H1 (cell line): Measurements from ENCODE around the gene ALAS1. TPM values are rescaled to one million over a fixed set of nuclear protein-coding genes. Genes with fewer than 3 reads are reported as not detected.

ENCODE experiments used
- CTCF ChIA-PET: fragments of 300-600 bp; sonication (Branson Sonifier 250); formaldehyde crosslinking; loops from one replicate; lab custom pipeline; 2021; ENCODE audit not compliant: partially characterized antibody; lab: Charles Lee
- POLR2A ChIA-PET: fragments of 300-600 bp; sonication (Branson Sonifier 250); formaldehyde crosslinking; loops from one replicate; lab custom pipeline; 2021; ENCODE audit warnings: inconsistent platforms; ENCODE audit not compliant: partially characterized antibody; lab: Charles Lee
- DNase-seq, 2 experiments: peaks; one replicate each; pipeline versions ENCODE4 v3.0.0 to v3.0.0-alpha.2; 2010 to 2022; ENCODE audit warnings: low spot score in 2 of 2, low read depth in 1 of 2, mixed read lengths in 1 of 2
- FAIRE-seq: peaks from 2 replicates; lab custom pipeline; 2011; peaks lifted over from hg19 to GRCh38; lab: Jason Lieb, UNC
- H2AFZ ChIP-seq: 2 replicates; pipeline ENCODE4 v1.8.1; 2012; ENCODE audit warnings: low read length, inconsistent platforms
- H2AK5ac ChIP-seq: 2 replicates; pipeline ENCODE4 v1.6.1; 2013; ENCODE audit warnings: low read depth, low read length
- H2BK120ac ChIP-seq: replicated peaks from 2 replicates; pipeline ENCODE3; 2013; ENCODE audit warnings: low read depth, low read length, inconsistent platforms
- H2BK12ac ChIP-seq: 2 replicates; pipeline ENCODE4 v1.6.1; 2013; ENCODE audit warnings: low read depth, low read length
- H2BK15ac ChIP-seq: 2 replicates; pipeline ENCODE4 v1.6.1; 2013; ENCODE audit warnings: low read length
- H2BK20ac ChIP-seq: 2 replicates; pipeline ENCODE4 v1.6.1; 2013; ENCODE audit warnings: low read length
- H2BK5ac ChIP-seq: 2 replicates; pipeline ENCODE4 v1.6.1; 2013; ENCODE audit warnings: low read depth, low read length
- H3K14ac ChIP-seq: 2 replicates; pipeline ENCODE4 v1.6.1; 2013; ENCODE audit warnings: inconsistent platforms; ENCODE audit not compliant: insufficient read length
- H3K18ac ChIP-seq: 2 replicates; pipeline ENCODE4 v1.6.1; 2013; ENCODE audit warnings: low read length; ENCODE audit errors: extremely low read depth
- H3K23ac ChIP-seq: 2 replicates; pipeline ENCODE4 v1.6.1; 2013; ENCODE audit warnings: inconsistent platforms; ENCODE audit not compliant: insufficient read length
- H3K23me2 ChIP-seq: 2 replicates; pipeline ENCODE4 v1.6.1; 2013; ENCODE audit warnings: low read depth, low read length
- H3K27ac ChIP-seq: 2 replicates; pipeline ENCODE4 v1.6.1; 2011; ENCODE audit warnings: low read depth, low read length, inconsistent platforms
- H3K27me3 ChIP-seq, 4 experiments: replicated peaks in 1 of 4; 1 replicate in 1 of 4; 2 replicates in 3 of 4; pipeline versions ENCODE4 v1.6.1 to v1.8.1; 2011 to 2013; ENCODE audit warnings: low read length in 3 of 4, mild to moderate bottlenecking in 3 of 4, inconsistent platforms in 2 of 4, mixed read lengths in 2 of 4, moderate library complexity in 1 of 4; ENCODE audit not compliant: control insufficient read depth in 3 of 4, insufficient read depth in 3 of 4; ENCODE audit errors: extremely low read depth in 1 of 4
- H3K36me3 ChIP-seq, 4 experiments: 2 replicates each; pipeline versions ENCODE4 v1.6.1 to v1.8.1; 2011 to 2013; ENCODE audit warnings: mild to moderate bottlenecking in 4 of 4, low read length in 3 of 4, moderate library complexity in 2 of 4, control low read depth in 1 of 4, inconsistent platforms in 1 of 4; ENCODE audit not compliant: insufficient read depth in 4 of 4, control insufficient read depth in 2 of 4
- H3K4ac ChIP-seq: replicated peaks from 2 replicates; pipeline ENCODE3; 2013; ENCODE audit warnings: low read length, low read depth, mixed read lengths, inconsistent platforms; ENCODE audit not compliant: insufficient read length
- H3K4me1 ChIP-seq, 4 experiments: replicated peaks in 1 of 4; 1 replicate in 1 of 4; 2 replicates in 3 of 4; pipeline versions ENCODE4 v1.6.1 to v1.8.1; 2011 to 2013; ENCODE audit warnings: low read length in 3 of 4, inconsistent platforms in 2 of 4, mixed read lengths in 1 of 4; ENCODE audit not compliant: insufficient read depth in 4 of 4, control insufficient read depth in 3 of 4
- H3K4me2 ChIP-seq, 2 experiments: 2 replicates each; pipeline versions ENCODE4 v1.6.1 to v1.8.1; 2011 to 2013; ENCODE audit warnings: low read depth in 2 of 2, low read length in 2 of 2, control low read depth in 1 of 2, inconsistent platforms in 1 of 2, mild to moderate bottlenecking in 1 of 2; ENCODE audit not compliant: insufficient read depth in 1 of 2
- H3K4me3 ChIP-seq, 4 experiments: fragments of 200-600, 300-600 bp in 1 of 4; sonication (generic), shearing (Covaris generic), sonication (Bioruptor Twin) in 1 of 4; 2 replicates each; pipeline versions ENCODE4 v1.5.1 to v1.8.1; 2011 to 2016; ENCODE audit warnings: low read length in 4 of 4, low read depth in 3 of 4, control low read depth in 2 of 4, inconsistent platforms in 2 of 4, mild to moderate bottlenecking in 2 of 4, mixed read lengths in 1 of 4, moderate library complexity in 1 of 4; ENCODE audit not compliant: insufficient read depth in 2 of 4; ENCODE audit errors: extremely low read depth in 1 of 4
- H3K56ac ChIP-seq: replicated peaks from 2 replicates; pipeline ENCODE3; 2013; ENCODE audit warnings: low read depth, mild to moderate bottlenecking, mixed read lengths, low read length, inconsistent platforms; ENCODE audit not compliant: insufficient read length
- H3K79me1 ChIP-seq: 2 replicates; pipeline ENCODE4 v1.6.1; 2013; ENCODE audit warnings: low read depth, low read length, control low read depth
- H3K79me2 ChIP-seq, 2 experiments: 2 replicates each; pipeline versions ENCODE4 v1.6.1 to v1.8.1; 2012 to 2013; ENCODE audit warnings: low read length in 2 of 2, mild to moderate bottlenecking in 2 of 2, inconsistent platforms in 1 of 2; ENCODE audit not compliant: insufficient read depth in 2 of 2, control insufficient read depth in 1 of 2
- H3K9ac ChIP-seq, 4 experiments: replicated peaks in 1 of 4; 1 replicate in 1 of 4; 2 replicates in 3 of 4; pipeline versions ENCODE4 v1.6.1 to v1.8.1; 2011 to 2013; ENCODE audit warnings: low read depth in 3 of 4, low read length in 3 of 4, control low read depth in 2 of 4, mild to moderate bottlenecking in 2 of 4, moderate library complexity in 2 of 4, inconsistent platforms in 1 of 4; ENCODE audit errors: extremely low read depth in 1 of 4
- H3K9me3 ChIP-seq, 2 experiments: 2 replicates each; pipeline versions ENCODE4 v1.6.1 to v1.8.1; 2012 to 2013; ENCODE audit warnings: mild to moderate bottlenecking in 2 of 2, moderate library complexity in 2 of 2, control low read depth in 1 of 2, inconsistent platforms in 1 of 2, low read depth in 1 of 2, low read length in 1 of 2, mixed read lengths in 1 of 2; ENCODE audit not compliant: insufficient read depth in 2 of 2
- H4K20me1 ChIP-seq, 2 experiments: replicated peaks in 1 of 2; 2 replicates each; pipeline versions ENCODE3 to v1.8.1; 2011 to 2013; ENCODE audit warnings: inconsistent platforms in 2 of 2, low read length in 2 of 2, mild to moderate bottlenecking in 1 of 2; ENCODE audit not compliant: insufficient read depth in 2 of 2, control insufficient read depth in 1 of 2
- H4K5ac ChIP-seq: 2 replicates; pipeline ENCODE4 v1.6.1; 2013; ENCODE audit warnings: low read length, low read depth, mixed read lengths, inconsistent platforms; ENCODE audit not compliant: insufficient read length
- H4K8ac ChIP-seq: 2 replicates; pipeline ENCODE4 v1.8.0; 2013; ENCODE audit warnings: mild to moderate bottlenecking, moderate library complexity, low read length, inconsistent platforms; ENCODE audit not compliant: insufficient read depth; ENCODE audit errors: extremely low read depth
- H4K91ac ChIP-seq: replicated peaks from 2 replicates; pipeline ENCODE3; 2013; ENCODE audit warnings: low read length, mixed read lengths, inconsistent platforms; ENCODE audit not compliant: insufficient read length
- CHD1 ChIP-seq: IDR thresholded peaks from 2 replicates; pipeline ENCODE4 v1.6.1; 2012; ENCODE audit warnings: low read depth, low read length, improper control_type of control experiment
- CREB1 ChIP-seq: IDR thresholded peaks from 2 replicates; pipeline ENCODE4 v1.6.1; 2012; ENCODE audit warnings: inconsistent platforms
- RAD21 ChIP-seq, 2 experiments: IDR thresholded peaks in 1 of 2; conservative IDR thresholded peaks in 1 of 2; 2 replicates each; pipeline ENCODE4 v1.6.1; 2011; ENCODE audit warnings: low read depth in 2 of 2, low read length in 2 of 2, improper control_type of control experiment in 1 of 2, inconsistent platforms in 1 of 2, mild to moderate bottlenecking in 1 of 2, moderate library complexity in 1 of 2
- WGBS, 2 experiments: shearing (Covaris generic) in 1 of 2; methylation state at CpG; one replicate each; pipeline versions ENCODE4 v1.1.6 to v1.1.7; 2013 to 2015; ENCODE audit warnings: low lambda C conversion rate in 2 of 2, mixed read lengths in 2 of 2, inconsistent platforms in 1 of 2, low coverage in 1 of 2, missing lambda C conversion rate in 1 of 2; ENCODE audit not compliant: insufficient replicate concordance in 2 of 2, insufficient coverage in 1 of 2, insufficient read length in 1 of 2; ENCODE audit errors: extremely low coverage in 1 of 2, missing lambda C conversion rate in 1 of 2; 5-methylcytosine and 5-hydroxymethylcytosine counted together
- polyA plus RNA-seq, 7 experiments: library from polyadenylated mRNA; depleted of rRNA in 3 of 7; stranded (reverse) in 5 of 7; unstranded in 2 of 7; fragments of >200 nt in 5 of 7; fragments of 200-250 nt in 2 of 7; gene quantifications; 1 replicate in 5 of 7; 2 replicates in 1 of 7; 4 replicates in 1 of 7; pipeline versions ENCODE4 v1.2.1 to v1.2.3, GENCODE V29; 2011 to 2013; ENCODE audit warnings: missing spikeins in 2 of 7, mixed read lengths in 2 of 7
- total RNA-seq: library from RNA; stranded (reverse); fragmentation: NEBNext Ultra II Directional; extraction: Animal tissue kit (Norgen Biotek cat#: 25700); gene quantifications from 2 replicates; pipeline ENCODE4 v1.2.1, GENCODE V29; 2021
- TF ChIP-seq, protein P1 (sequence below), 3 experiments: IDR thresholded peaks; 1 replicate in 2 of 3; 2 replicates in 1 of 3; pipeline versions ENCODE4 v1.5.1 to v1.6.1; 2011; ENCODE audit warnings: low read length in 3 of 3, mild to moderate bottlenecking in 3 of 3, inconsistent platforms in 2 of 3, low read depth in 1 of 3, moderate library complexity in 1 of 3; ENCODE audit not compliant: insufficient read depth in 1 of 3; ENCODE audit errors: control extremely low read depth in 1 of 3
- TF ChIP-seq, protein P2 (sequence below): IDR thresholded peaks from 2 replicates; pipeline ENCODE4 v1.6.1; 2011; ENCODE audit warnings: low read length, improper control_type of control experiment

Gene ALAS1
- total and polyA plus RNA-seq, 2 of the 8 experiments (the other 6 are each of a cell fraction or from before 2014, with no cell fraction given): 45.9 to 84.4 TPM

DNA sequence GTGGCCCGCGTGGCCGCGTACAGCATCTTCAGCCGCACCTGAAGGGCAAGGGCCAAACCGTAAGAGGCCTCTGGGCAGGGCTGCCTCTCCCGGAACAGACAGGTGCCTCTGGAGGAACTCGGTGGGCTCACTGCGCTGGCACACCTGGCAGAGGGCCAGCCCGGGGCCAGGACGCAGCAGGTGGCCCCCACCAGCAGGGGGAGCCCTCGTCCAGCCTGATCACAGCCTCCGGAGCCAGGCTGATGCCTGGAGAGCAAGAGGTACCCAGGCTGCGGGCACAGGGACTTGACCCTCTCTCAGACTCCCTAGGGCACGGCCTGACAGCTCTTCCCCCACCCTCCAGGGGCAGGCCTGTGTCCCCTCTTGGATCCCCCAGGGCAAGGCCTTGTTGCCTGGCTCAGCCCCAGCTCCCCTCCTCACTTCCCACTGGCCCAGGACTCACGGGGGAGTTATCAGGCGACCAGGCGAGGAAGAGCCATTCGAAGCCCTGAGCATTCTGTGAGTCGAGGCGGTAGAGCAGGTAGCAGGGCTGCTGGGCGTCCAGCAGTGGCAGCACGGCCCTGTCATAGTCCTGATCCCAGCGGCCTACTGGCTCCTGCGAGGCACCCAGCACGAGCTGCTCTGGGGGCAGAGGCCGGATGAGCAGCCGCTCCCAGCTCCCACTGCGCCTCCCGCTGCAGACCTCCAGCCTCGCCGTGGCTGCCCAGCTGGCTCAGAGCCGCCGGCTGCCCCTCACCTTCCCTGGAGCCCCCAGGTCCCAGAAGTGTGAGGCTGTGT lies 33.7 kb downstream of the ALAS1 start:
- H2BK12ac ChIP-seq: no peak overlapping the region
- H3K9ac ChIP-seq: no peak overlapping the region
- FAIRE-seq: no peak

More for the DNA sequence above, 33.7 kb downstream of the ALAS1 start:
- Histone ChIP-seq H4K91ac (no peak overlapping the region), H3K18ac (no peak overlapping the region), H4K8ac (no peak overlapping the region), H4K20me1 (peaks cover 10 to 13% of the 10 kb centered on the region in 2 experiments), H3K27ac (no peak overlapping the region), H3K4me1 (peaks cover 0 to 11% (median 5%) of the 10 kb centered on the region in 4 experiments; a peak in 5 of 7 replicates), H3K14ac (no peak overlapping the region), H3K56ac (no peak overlapping the region), H3K27me3 (no peaks in the 10 kb centered on the region), H3K4me2 (no peak overlapping the region), H3K4ac (no peak overlapping the region), H3K9me3 (no peaks in the 10 kb centered on the region), H2BK20ac (no peak overlapping the region), H3K4me3 (no peak overlapping the region), H2BK5ac (no peak overlapping the region), H2BK15ac (0 out of 2 replicates have a peak overlapping the region, but pooled peaks have one; percentile 29), H3K23ac (no peak overlapping the region), H2BK120ac (no peak overlapping the region), H2AFZ (no peak overlapping the region), H3K36me3 (peaks cover 5 to 17% (median 11%) of the 10 kb centered on the region in 4 experiments; a peak in 5 of 8 replicates), H2AK5ac (no peak overlapping the region), H3K23me2 (no peaks in the 10 kb centered on the region), H3K79me2 (peaks cover 0 to 7% of the 10 kb centered on the region in 2 experiments; a peak in 1 of 4 replicates), H3K79me1 (peaks cover 9% of the 10 kb centered on the region), H4K5ac (no peak overlapping the region)
- TF ChIP-seq, protein P1, sequence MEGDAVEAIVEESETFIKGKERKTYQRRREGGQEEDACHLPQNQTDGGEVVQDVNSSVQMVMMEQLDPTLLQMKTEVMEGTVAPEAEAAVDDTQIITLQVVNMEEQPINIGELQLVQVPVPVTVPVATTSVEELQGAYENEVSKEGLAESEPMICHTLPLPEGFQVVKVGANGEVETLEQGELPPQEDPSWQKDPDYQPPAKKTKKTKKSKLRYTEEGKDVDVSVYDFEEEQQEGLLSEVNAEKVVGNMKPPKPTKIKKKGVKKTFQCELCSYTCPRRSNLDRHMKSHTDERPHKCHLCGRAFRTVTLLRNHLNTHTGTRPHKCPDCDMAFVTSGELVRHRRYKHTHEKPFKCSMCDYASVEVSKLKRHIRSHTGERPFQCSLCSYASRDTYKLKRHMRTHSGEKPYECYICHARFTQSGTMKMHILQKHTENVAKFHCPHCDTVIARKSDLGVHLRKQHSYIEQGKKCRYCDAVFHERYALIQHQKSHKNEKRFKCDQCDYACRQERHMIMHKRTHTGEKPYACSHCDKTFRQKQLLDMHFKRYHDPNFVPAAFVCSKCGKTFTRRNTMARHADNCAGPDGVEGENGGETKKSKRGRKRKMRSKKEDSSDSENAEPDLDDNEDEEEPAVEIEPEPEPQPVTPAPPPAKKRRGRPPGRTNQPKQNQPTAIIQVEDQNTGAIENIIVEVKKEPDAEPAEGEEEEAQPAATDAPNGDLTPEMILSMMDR (IDR thresholded peaks at IDR 0.05; ENCODE audit: control extremely low read depth in 1 of 3, insufficient read depth in 1 of 3, low read depth in 1 of 3, low read length in 3 of 3): peak in 2 of 3 experiments; percentile 84 to 98; a peak in 3 of 4 replicates
- TF ChIP-seq RAD21 (IDR thresholded peaks at IDR 0.05 in 1 of 2, conservative IDR thresholded peaks at IDR 0.05 in 1 of 2; ENCODE audit: low read depth in 2 of 2, low read length in 2 of 2): peak; percentile 79 to 81
- TF ChIP-seq, protein P2, sequence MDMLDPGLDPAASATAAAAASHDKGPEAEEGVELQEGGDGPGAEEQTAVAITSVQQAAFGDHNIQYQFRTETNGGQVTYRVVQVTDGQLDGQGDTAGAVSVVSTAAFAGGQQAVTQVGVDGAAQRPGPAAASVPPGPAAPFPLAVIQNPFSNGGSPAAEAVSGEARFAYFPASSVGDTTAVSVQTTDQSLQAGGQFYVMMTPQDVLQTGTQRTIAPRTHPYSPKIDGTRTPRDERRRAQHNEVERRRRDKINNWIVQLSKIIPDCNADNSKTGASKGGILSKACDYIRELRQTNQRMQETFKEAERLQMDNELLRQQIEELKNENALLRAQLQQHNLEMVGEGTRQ: 0 out of 2 replicates have a peak, but pooled peaks have one; percentile 9
- no peak for TF ChIP-seq CHD1
- TF ChIP-seq CREB1: 0 out of 2 replicates have a peak, but pooled peaks have one; percentile 14
- 83% methylated on average over 33 of the region's 34 CpGs; no CpG with 5 or more reads in 1 of the 2 experiments for WGBS, 2 experiments
- POLR2A ChIA-PET: interaction anchor here (0.7 to 3.7 kb wide), 10 partner anchors 9 to 236 kb away, joined by 3 to 13 read pairs (median 5); partner anchors contain the start of genes PPM1M, RPL29 and WDR82
- CTCF ChIA-PET: interaction anchor here (0.6 to 14.4 kb wide), 55 partner anchors 14 to 984 kb away, joined by 3 to 336 read pairs (median 4); partner anchors contain the start of genes PPM1M, SEMA3G, TLR9 and WDR82
- DNase-seq: peak in 1 of 2 experiments; percentile 97
